Pons (tissue), 1 donor: ENCODE measurements around the gene EML5.
"Not testable (repeated sequence)": the region's sequence is repeated elsewhere in the genome, so short reads cannot be mapped to it uniquely, and the experiment has no call there.

Source experiments
- DNase-seq: peaks from one replicate; pipeline ENCODE4 v3.0.0-alpha.2; 2016; ENCODE audit warnings: low spot score

The EML5 gene

GRCh38 chr14:88792473-88793258 lies at the start of gene EML5:
Gene EML5, minus strand, starts transcription at chr14:88792953. Its CDS starts 450 bp downstream, at chr14:88792503.
- peak; percentile 66 for DNase-seq

GRCh38 chr14:88842414-88842813 lies 49.7 kb upstream of the EML5 start:
- DNase-seq: no peak

GRCh38 chr14:88841741-88842140 lies 49.0 kb upstream of the EML5 start:
- no peak for DNase-seq

GRCh38 chr14:88840926-88841325 lies 48.2 kb upstream of the EML5 start:
- no peak for DNase-seq

GRCh38 chr14:88838015-88838414 lies 45.3 kb upstream of the EML5 start:
- DNase-seq: no peak

GRCh38 chr14:88837495-88837894 lies 44.7 kb upstream of the EML5 start:
- DNase-seq: no peak

GRCh38 chr14:88835661-88836060 lies 42.9 kb upstream of the EML5 start:
- DNase-seq: no peak

- no peak for DNase-seq
Measured at GRCh38 chr14:88834883-88835431, 42.2 kb upstream of the EML5 start.

- DNase-seq: no peak
Measured at GRCh38 chr14:88831284-88831683, 38.5 kb upstream of the EML5 start.

GRCh38 chr14:88829685-88830302 lies 37.0 kb upstream of the EML5 start:
- DNase-seq: no peak

- DNase-seq: no peak
Measured at GRCh38 chr14:88829188-88829587, 36.4 kb upstream of the EML5 start.

- DNase-seq: no peak
Measured at GRCh38 chr14:88825503-88825902, 32.8 kb upstream of the EML5 start.

- DNase-seq: no peak
Measured at GRCh38 chr14:88825078-88825458, 32.3 kb upstream of the EML5 start.

GRCh38 chr14:88824314-88825077 lies 31.7 kb upstream of the EML5 start, which contains the start of gene TTC8:
Gene TTC8, plus strand, starts transcription at chr14:88824651. Its CDS starts 57 bp downstream, at chr14:88824708.
- DNase-seq: peak; percentile 78

- no peak for DNase-seq
Measured at GRCh38 chr14:88823968-88824313, 31.2 kb upstream of the EML5 start.

- no peak for DNase-seq
Measured at GRCh38 chr14:88821888-88822287, 29.1 kb upstream of the EML5 start.

- DNase-seq: no peak
Measured at GRCh38 chr14:88821378-88821777, 28.6 kb upstream of the EML5 start.

- not testable (repeated sequence) for DNase-seq
Measured at GRCh38 chr14:88819674-88820073, 26.9 kb upstream of the EML5 start.

- DNase-seq: no peak
Measured at GRCh38 chr14:88818018-88818417, 25.3 kb upstream of the EML5 start.

- DNase-seq: no peak
Measured at GRCh38 chr14:88815980-88816379, 23.2 kb upstream of the EML5 start.

GRCh38 chr14:88808359-88808758 lies 15.6 kb upstream of the EML5 start:
- DNase-seq: no peak

- DNase-seq: no peak
Measured at GRCh38 chr14:88804477-88804876, 11.7 kb upstream of the EML5 start.

GRCh38 chr14:88804035-88804434 lies 11.3 kb upstream of the EML5 start:
- DNase-seq: no peak
